Activated CD8-positive, alpha-beta memory T cell treated with anti-CD3 and anti-CD28 coated beads for 4 hours (primary cell): ENCODE data around the gene RORB.

ENCODE experiments used
- DNase-seq, 2 donors: peaks; one replicate each; pipeline ENCODE4 v3.0.0-alpha.2; 2020; ENCODE audit warnings: low read depth in 2 of 2

RORB gene

GRCh38 chr9:74598874-74599273 is 101.7 kb downstream of the RORB start:
- no peak for DNase-seq

DNA sequence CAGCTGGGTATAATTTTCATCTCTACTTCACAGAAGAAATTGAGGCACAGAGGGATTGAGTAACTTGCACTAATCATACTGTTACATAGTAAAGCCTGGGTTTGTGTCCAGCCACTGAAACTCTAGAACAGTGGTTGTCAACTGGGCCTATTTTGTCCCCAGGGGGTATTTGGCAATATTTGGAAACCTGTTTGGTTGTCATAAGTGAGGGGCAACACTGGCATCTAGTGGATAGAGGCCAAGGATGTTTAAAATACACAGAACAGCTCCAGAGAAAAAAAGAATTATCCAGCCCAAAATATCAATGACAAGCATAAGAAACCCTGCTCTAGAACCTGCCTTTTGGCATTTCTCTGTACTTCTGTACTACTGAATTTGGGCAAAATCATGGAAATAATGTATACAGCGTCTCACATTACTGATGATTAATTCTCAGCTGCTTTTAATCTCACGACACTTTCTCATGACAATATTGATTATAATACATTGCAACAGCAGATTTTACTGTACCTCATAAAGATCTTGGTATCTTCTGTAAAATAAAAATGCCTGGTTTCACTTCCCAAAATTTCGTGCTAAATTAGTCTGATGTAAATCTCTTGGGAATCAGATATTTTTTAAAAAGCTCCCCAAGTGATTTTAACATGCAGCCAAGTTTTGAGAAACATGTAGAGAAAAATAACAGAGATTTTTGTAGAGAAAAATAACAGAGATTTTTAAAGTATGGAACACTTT is 112.7 kb downstream of the RORB start:
- no peak for DNase-seq

GRCh38 chr9:74610523-74611061 is 113.5 kb downstream of the RORB start:
- no peak for DNase-seq

DNA sequence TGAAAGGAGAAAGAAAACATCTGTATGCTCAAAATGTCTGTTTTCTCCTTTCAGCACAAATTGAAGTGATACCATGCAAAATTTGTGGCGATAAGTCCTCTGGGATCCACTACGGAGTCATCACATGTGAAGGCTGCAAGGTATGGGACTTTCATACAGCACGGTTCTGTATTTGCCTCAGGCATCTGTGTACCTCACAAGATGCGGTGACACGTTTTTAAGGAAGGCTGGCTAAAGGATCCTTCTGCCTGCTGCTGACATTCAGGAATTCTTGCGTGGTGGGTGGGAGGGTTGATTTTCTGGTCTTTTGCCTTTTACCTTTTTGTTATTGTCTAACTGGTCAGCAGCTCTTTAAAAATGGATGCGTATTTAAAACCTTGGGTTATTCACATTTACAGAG is 133.1 kb downstream of the RORB start:
- DNase-seq, result no peak

GRCh38 chr9:74639112-74639511 is 142.0 kb downstream of the RORB start:
- no peak for DNase-seq

GRCh38 chr9:74642376-74642775 is 145.2 kb downstream of the RORB start:
- DNase-seq, result no peak

GRCh38 chr9:74643303-74643923 is 146.3 kb downstream of the RORB start:
- DNase-seq, result no peak

DNA sequence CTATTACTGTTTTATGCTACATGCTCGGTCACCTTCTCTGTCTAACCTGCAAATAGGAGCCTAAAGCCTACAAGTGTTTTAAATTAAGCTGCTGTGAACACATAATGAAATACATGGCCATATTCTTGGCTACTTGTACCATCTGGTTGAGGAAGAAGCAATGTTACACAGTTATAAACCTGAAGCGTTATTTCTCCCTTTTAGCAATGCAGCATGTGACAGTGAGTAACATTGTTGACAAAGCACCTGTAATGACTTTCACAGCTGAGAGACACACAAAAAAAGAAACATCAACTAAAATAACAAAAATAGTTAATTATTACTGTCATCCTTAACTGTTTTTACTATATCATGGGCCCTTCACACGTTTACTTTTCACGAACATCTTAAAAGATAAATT is 146.9 kb downstream of the RORB start:
- DNase-seq, result no peak

DNA sequence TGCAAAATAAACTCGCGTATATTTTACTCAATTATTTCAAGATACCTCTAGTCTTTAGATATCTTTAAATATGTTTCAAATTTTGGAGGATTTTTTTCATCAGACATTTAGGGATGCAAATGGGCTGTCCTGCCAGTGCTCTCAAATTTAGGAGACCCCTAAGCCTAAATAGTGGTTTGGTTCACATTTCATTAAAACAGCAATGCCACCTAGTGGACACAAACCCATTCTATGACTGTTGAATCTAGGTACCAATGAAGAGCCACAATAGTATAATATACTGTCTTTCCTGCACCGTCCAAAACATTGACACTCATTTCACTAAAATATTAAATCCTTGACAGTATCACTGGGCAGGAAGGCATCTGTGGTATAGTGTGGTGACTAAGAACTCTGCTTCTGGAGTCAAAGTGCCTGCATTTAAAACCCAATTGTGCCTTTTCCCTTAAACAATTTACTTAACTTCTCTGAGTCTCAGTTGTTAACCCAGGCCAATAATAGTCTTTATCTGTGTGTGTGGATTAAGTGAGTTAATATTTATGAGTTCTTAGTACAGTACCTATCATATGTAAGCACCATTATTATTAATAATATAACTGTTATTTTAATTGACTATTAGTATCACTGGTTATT is 148.0 kb downstream of the RORB start:
- DNase-seq, result no peak

- no peak for DNase-seq
These were observed 156.4 kb downstream of the RORB start for GRCh38 chr9:74653410-74654080.

GRCh38 chr9:74662674-74663073 is 165.5 kb downstream of the RORB start:
- DNase-seq, result no peak

GRCh38 chr9:74663439-74663838 is 166.3 kb downstream of the RORB start:
- no peak for DNase-seq

DNA sequence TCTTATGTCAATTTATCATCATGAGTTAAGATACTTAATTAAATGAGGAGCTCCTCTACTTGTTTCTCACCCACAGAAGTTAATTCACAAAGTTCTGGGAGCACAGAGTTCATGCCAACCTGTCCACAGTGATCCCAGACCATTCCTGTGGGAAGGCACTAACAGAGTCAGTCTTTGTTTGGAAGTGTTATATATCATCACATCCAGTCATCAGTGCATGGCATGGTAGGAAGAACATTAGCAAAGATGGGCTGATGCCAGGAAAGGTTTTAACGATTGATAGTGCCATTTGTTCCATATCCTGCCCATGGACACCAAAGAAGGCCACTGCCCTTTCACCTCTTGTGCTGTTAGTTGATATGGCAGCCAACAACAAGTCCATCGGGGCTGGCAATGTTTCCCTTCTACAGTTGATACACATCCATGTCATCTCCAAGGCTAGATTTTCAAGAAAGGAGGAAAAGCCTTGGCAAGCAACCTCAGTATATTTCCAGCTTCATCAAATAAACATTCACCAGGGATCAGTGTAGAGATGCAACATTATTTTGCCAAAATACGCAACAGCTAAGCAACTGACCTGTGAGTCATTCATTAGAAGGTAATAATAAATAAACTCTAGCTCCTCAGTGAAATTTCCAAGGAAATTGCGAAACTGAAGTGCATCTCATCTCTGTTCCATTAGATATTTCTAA is 169.6 kb downstream of the RORB start:
- DNase-seq, result no peak

GRCh38 chr9:74672237-74672636 is 175.1 kb downstream of the RORB start:
- DNase-seq, result no peak

DNA sequence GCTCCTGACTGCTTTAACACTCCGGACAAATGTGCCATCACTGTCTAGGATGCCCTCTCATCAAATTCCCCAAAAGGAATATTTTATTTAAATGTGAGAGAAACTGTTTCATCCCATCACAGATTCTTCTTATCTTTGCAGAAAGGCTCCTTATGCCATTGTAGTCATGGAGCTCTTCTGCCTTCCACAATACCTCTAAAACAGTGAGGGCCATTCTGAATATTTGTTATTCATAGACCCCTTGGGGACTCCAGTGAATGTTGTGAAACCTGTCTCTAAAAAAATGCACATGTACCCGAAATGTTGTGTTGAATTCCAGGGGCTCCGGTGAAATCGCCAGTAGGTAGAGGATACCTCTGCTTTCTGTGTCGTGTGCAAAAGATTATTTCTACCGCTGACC is 176.9 kb downstream of the RORB start:
- DNase-seq, result no peak

GRCh38 chr9:74681906-74682305 is 184.8 kb downstream of the RORB start:
- DNase-seq, result no peak

- no peak for DNase-seq
These were observed 186.2 kb downstream of the RORB start for GRCh38 chr9:74683322-74683721.

- no peak for DNase-seq
These were observed 193.9 kb downstream of the RORB start for GRCh38 chr9:74691058-74691457.

DNA sequence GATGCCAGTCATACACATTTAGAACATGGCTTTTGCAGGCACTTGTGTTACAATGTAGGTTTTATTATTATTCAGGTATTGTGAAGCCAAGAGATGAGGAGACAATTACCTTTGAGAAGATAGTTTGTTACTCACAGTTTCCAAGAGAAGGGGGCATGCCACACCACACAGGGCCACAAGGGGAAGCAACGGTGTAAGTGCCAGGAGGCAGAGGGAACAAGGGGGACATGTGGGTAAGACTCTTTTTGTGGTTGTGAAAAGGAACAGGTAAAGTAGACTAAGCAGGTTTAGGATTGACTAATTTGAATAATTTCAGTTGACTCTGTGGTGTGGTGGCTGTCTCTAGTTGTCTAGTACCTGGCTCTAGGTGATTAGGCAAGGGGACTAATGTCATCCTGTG is 199.4 kb downstream of the RORB start:
- no peak for DNase-seq

DNA sequence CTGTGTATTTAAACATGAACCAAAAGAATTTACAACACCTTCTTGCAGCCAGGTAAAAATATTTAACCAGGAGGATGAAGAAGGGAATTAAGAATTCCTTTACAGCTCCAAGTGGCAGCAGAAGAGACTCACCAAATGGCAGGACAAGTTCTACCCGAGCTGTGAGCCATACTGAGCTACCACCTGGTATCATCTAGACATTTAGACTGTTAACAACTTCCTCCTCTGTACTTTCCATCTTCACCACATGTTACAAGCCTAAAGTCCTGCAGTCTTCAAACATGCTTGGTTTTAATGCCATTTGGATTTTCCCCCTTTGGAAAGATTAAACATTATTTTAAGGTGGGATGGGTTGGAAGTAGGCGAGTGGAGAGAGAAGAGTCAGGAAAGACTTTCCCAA is 200.4 kb downstream of the RORB start:
- no peak for DNase-seq

GRCh38 chr9:74711341-74711740 is 214.2 kb downstream of the RORB start:
- DNase-seq, result no peak

GRCh38 chr9:74718709-74719108 is 221.6 kb downstream of the RORB start:
- no peak for DNase-seq
